ENCODE measurements around the gene CXXC5. TPM values are rescaled to one million over a fixed set of nuclear protein-coding genes. Genes with fewer than 3 reads are reported as not detected.
"Not testable (repeated sequence)": the region's sequence is repeated elsewhere in the genome, so short reads cannot be mapped to it uniquely, and the experiment has no call there.

The CXXC5 gene
- total RNA-seq, 2 donors from 2014 or later: 3.2 to 4.3 TPM

DNA sequence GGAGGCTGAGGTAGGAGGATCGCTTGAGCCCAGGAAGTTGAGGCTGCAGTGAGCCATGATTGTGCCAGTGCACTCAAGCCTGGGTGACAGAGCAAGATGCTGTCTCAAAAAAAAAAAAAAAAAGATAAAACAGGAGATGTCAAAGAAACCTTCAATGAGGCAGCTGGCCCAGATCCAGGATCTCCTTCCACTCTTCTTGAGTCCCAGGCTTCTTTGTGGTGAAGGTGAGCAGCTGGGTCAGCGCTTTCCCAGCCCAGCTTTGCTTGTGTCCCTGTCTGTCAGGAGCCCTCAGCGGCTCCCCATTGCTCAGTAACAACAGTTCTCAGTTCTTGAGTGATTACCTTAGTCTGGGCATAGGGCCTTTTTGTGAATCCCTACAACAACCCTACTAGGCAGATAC lies 78.1 kb downstream of the CXXC5 start:
- DNase-seq: no peak

DNA sequence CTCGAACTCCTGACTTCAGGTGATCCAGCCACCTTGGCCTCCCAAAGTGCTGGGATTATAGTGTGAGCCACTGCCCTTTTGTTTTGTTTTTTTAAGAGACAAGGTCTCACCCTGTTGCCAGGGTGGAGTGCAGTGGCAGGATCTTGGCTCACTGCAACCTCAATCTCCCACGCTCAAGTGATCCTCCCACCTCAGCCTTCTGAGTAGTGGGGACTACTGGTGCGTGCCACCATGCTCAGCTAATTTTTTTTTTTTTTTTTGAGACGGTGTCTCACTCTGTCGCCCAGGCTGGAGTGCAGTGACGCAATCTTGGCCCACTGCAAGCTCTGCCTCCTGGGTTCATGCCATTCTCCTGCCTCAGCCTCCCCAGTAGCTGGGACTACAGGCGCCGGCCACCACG lies 79.5 kb downstream of the CXXC5 start:
- not testable (repeated sequence) for H3K27ac Mint-ChIP-seq; DNase-seq; H3K4me1 Mint-ChIP-seq; H3K4me3 Mint-ChIP-seq; H3K36me3 Mint-ChIP-seq (ENCODE audit: low read depth); H3K9me3 ChIP-seq (ENCODE audit: control insufficient read depth, low read length, poor library complexity, severe bottlenecking); H3K27me3 Mint-ChIP-seq
- ATAC-seq: peak; percentile 56

More for the DNA sequence above, 78.1 kb downstream of the CXXC5 start:
- H3K27ac Mint-ChIP-seq: no peak overlapping the region
- no peaks in the 10 kb centered on the region for H3K9me3 ChIP-seq (ENCODE audit: control insufficient read depth, low read length, poor library complexity, severe bottlenecking)
- H3K4me1 Mint-ChIP-seq: no peaks in the 10 kb centered on the region
- H3K4me3 Mint-ChIP-seq: no peak overlapping the region
- no peaks in the 10 kb centered on the region for H3K36me3 Mint-ChIP-seq (ENCODE audit: low read depth)
- no peak for ATAC-seq
- H3K27me3 Mint-ChIP-seq: peaks cover 7% of the 10 kb centered on the region

- Mint-ChIP-seq H3K4me1 (no peaks in the 10 kb centered on the region), H3K27ac (no peak overlapping the region), H3K27me3 (no peaks in the 10 kb centered on the region), H3K4me3 (no peak overlapping the region), H3K36me3 (ENCODE audit: low read depth) (no peaks in the 10 kb centered on the region)
- H3K9me3 ChIP-seq (ENCODE audit: control insufficient read depth, low read length, poor library complexity, severe bottlenecking): no peaks in the 10 kb centered on the region
- DNase-seq (no peak), ATAC-seq (no peak)
These were observed 83.1 kb downstream of the CXXC5 start for GRCh38 chr5:139731281-139731680.

DNA sequence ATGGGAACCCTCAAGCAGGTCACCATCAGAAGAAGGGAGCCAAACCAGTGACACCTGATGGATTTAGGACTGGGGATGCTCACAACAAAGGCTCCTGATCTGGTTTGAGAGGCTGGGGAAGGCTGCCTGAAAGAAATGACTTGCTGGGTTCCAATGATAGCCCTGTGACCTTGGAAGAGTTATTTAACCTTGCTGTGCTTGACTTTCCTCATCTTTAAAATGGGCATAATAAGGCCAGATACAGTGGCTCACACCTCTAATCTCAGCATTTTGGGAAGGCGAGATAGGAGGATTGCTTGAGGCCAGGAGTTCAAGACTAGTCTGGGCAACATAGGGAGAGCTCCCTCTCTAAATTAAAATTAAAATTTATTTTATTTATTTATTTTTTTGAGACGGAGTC lies 83.9 kb downstream of the CXXC5 start:
- no peaks in the 10 kb centered on the region for H3K4me1 Mint-ChIP-seq
- ATAC-seq: no peak
- no peaks in the 10 kb centered on the region for H3K36me3 Mint-ChIP-seq (ENCODE audit: low read depth)
- no peak for DNase-seq
- H3K27ac Mint-ChIP-seq: no peak overlapping the region
- H3K9me3 ChIP-seq (ENCODE audit: control insufficient read depth, low read length, poor library complexity, severe bottlenecking): no peaks in the 10 kb centered on the region
- no peaks in the 10 kb centered on the region for H3K27me3 Mint-ChIP-seq
- H3K4me3 Mint-ChIP-seq: no peak overlapping the region

DNA sequence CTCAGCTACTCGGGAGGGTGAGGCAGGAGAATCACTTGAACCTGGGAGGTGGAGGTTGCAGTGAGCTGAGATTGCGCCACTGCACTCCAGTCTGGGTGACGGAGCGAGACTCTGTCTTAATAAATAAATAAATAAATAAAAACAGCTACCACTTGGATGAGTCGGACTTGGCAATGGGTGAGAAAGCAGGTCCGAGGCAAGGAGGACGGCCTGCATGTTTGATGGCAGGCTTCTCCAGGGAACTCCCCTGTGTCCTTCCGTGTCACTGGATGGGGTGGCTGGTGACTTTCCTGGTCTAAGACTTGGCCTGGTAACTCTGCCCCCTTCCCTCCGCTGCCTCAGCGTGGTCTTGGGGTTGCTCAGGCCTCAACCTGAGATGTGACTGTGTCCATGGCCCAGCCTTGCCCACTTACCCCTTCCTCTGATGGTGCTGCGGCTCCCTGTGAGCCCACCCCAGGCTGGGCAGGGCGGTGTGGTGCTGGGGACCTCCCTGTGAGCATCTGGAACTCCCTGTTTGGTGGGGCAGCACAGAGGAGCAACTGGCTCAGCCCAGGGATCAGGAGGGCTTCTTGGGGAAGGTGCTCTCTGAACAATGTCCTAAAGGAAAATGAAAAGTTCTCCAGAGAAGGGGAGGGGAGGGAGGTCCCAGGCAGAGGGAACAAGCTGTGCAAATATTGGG lies 85.0 kb downstream of the CXXC5 start:
- Mint-ChIP-seq H3K27me3 (no peaks in the 10 kb centered on the region), H3K36me3 (ENCODE audit: low read depth) (no peaks in the 10 kb centered on the region), H3K27ac (no peak overlapping the region)

More for the DNA sequence above, 85.0 kb downstream of the CXXC5 start:
- no peaks in the 10 kb centered on the region for H3K9me3 ChIP-seq (ENCODE audit: control insufficient read depth, low read length, poor library complexity, severe bottlenecking)
- DNase-seq (no peak), ATAC-seq (no peak)
- Mint-ChIP-seq H3K4me1 (no peaks in the 10 kb centered on the region), H3K4me3 (no peak overlapping the region)

Other genes starting within 250 kb of the CXXC5 start
- 1 to 10 TPM; 3.8 to 4.1 TPM for gene SPATA24, start 244.3 kb upstream of the CXXC5 start, total RNA-seq
- 1 to 10 TPM; 4.0 to 8.7 TPM for gene DNAJC18, start 208.8 kb upstream of the CXXC5 start, total RNA-seq
- gene ECSCR, start 185.6 kb upstream of the CXXC5 start, total RNA-seq: not detected
- gene SMIM33, start 177.3 kb upstream of the CXXC5 start, total RNA-seq: under 1 TPM; 0.13 to 0.32 TPM
- gene STING1, start 165.6 kb upstream of the CXXC5 start, total RNA-seq: 100 to 1,000 TPM; 151 to 160 TPM
- gene UBE2D2, start 87.0 kb upstream of the CXXC5 start, total RNA-seq: 100 to 1,000 TPM; 153 to 165 TPM
- under 1 TPM in 1 of 2 donors, not detected in 1; 0.07 TPM for gene PSD2, start 147.5 kb downstream of the CXXC5 start, total RNA-seq

Measured in T-helper 17 cell (primary cell).